Liver (tissue), 9 donors: ENCODE measurements around the gene SHC3. TPM values are rescaled to one million over a fixed set of nuclear protein-coding genes. Genes with fewer than 3 reads are reported as not detected.

Experiments used
- DNase-seq: peaks from one replicate; pipeline ENCODE4 v3.0.0-alpha.2; 2017; ENCODE audit warnings: low spot score
- H3K27ac ChIP-seq, 2 donors: one replicate each; pipeline ENCODE4 v1.7.0; 2013; ENCODE audit warnings: inconsistent platforms in 2 of 2, low read length in 2 of 2, control low read depth in 1 of 2, low read depth in 1 of 2, mild to moderate bottlenecking in 1 of 2
- H3K27me3 ChIP-seq, 4 donors: one replicate each; pipeline versions ENCODE4 v1.6.1 to v1.7.0; 2013; ENCODE audit warnings: low read length in 3 of 4, inconsistent platforms in 1 of 4, mild to moderate bottlenecking in 1 of 4, moderate library complexity in 1 of 4; ENCODE audit not compliant: control insufficient read depth in 4 of 4, insufficient read depth in 4 of 4
- H3K36me3 ChIP-seq, 4 donors: one replicate each; pipeline versions ENCODE4 v1.6.1 to v1.7.0; 2013; ENCODE audit warnings: low read length in 3 of 4, mild to moderate bottlenecking in 3 of 4, low read depth in 1 of 4, moderate library complexity in 1 of 4; ENCODE audit not compliant: control insufficient read depth in 4 of 4, insufficient read depth in 3 of 4
- H3K4me1 ChIP-seq, 4 donors: one replicate each; pipeline versions ENCODE4 v1.6.1 to v1.7.0; 2013; ENCODE audit warnings: low read length in 3 of 4, mild to moderate bottlenecking in 3 of 4, moderate library complexity in 1 of 4; ENCODE audit not compliant: control insufficient read depth in 4 of 4, insufficient read depth in 4 of 4
- H3K4me3 ChIP-seq, 3 donors: one replicate each; pipeline versions ENCODE4 v1.6.1 to v1.7.0; 2013; ENCODE audit warnings: low read length in 3 of 3, control low read depth in 1 of 3, low read depth in 1 of 3, mild to moderate bottlenecking in 1 of 3
- H3K9ac ChIP-seq, 2 donors: one replicate each; pipeline ENCODE4 v1.7.0; 2013; ENCODE audit warnings: low read length in 2 of 2, mild to moderate bottlenecking in 2 of 2, moderate library complexity in 2 of 2, control low read depth in 1 of 2, low read depth in 1 of 2
- H3K9me3 ChIP-seq, 4 donors: one replicate each; pipeline versions ENCODE4 v1.6.1 to v1.7.0; 2013; ENCODE audit warnings: low read length in 3 of 4; ENCODE audit not compliant: control insufficient read depth in 4 of 4
- ATF3 ChIP-seq: IDR thresholded peaks from 2 replicates; pipeline ENCODE4 v1.6.1; 2016; ENCODE audit warnings: antibody characterized with exemption
- EGR1 ChIP-seq, 2 donors: IDR thresholded peaks; 2 replicates each; pipeline ENCODE4 v1.6.1; 2016 to 2018; ENCODE audit warnings: antibody characterized with exemption in 2 of 2, low read depth in 2 of 2
- FOXA1 ChIP-seq: IDR thresholded peaks from 2 replicates; pipeline ENCODE4 v1.6.1; 2016; ENCODE audit warnings: antibody characterized with exemption
- FOXA2 ChIP-seq: IDR thresholded peaks from 2 replicates; pipeline ENCODE4 v1.6.1; 2016; ENCODE audit warnings: antibody characterized with exemption
- HNF4G ChIP-seq: IDR thresholded peaks from 2 replicates; pipeline ENCODE4 v1.6.1; 2016; ENCODE audit warnings: antibody characterized with exemption
- JUND ChIP-seq, 2 donors: IDR thresholded peaks; 2 replicates each; pipeline ENCODE4 v1.6.1; 2016; ENCODE audit warnings: antibody characterized with exemption in 2 of 2
- MAX ChIP-seq: IDR thresholded peaks from 2 replicates; pipeline ENCODE4 v1.6.1; 2016; ENCODE audit warnings: antibody characterized with exemption
- NR2F2 ChIP-seq: IDR thresholded peaks from 2 replicates; pipeline ENCODE4 v1.6.1; 2016; ENCODE audit warnings: antibody characterized with exemption
- RXRA ChIP-seq, 2 donors: IDR thresholded peaks; 2 replicates each; pipeline ENCODE4 v1.6.1; 2017 to 2018; ENCODE audit warnings: antibody characterized with exemption in 2 of 2, mild to moderate bottlenecking in 1 of 2
- TAF1 ChIP-seq: conservative IDR thresholded peaks from 2 replicates; pipeline ENCODE4 v1.6.1; 2016; ENCODE audit warnings: antibody characterized with exemption, mild to moderate bottlenecking
- YY1 ChIP-seq: IDR thresholded peaks from 2 replicates; pipeline ENCODE4 v1.6.1; 2016; ENCODE audit warnings: antibody characterized with exemption, mild to moderate bottlenecking
- WGBS: extraction: QIAGEN DNeasy Blood & Tissue Kit; methylation state at CpG from one replicate; pipeline ENCODE4 v1.1.7; 2013; 5-methylcytosine and 5-hydroxymethylcytosine counted together
- polyA plus RNA-seq, 2 donors: library from polyadenylated mRNA; stranded (reverse) in 1 of 2; unstranded in 1 of 2; fragments of 200-250 nt in 1 of 2; fragments of >200 nt in 1 of 2; fragmentation: Nextera tagmentation in 1 of 2; extraction: Ambion mirVana in 1 of 2; gene quantifications; one replicate each; pipeline versions ENCODE4 v1.2.1 to v1.2.3, GENCODE V29; 2013 to 2015
- total RNA-seq, 2 donors: library from RNA; depleted of rRNA; stranded (reverse); fragments of >200 nt; gene quantifications; one replicate each; pipeline ENCODE4 v1.2.3, GENCODE V29; 2014
- TF ChIP-seq, protein P1 (sequence below): IDR thresholded peaks from 2 replicates; pipeline ENCODE4 v1.6.1; 2016; ENCODE audit warnings: antibody characterized with exemption, mild to moderate bottlenecking
- donor health status: healthy.
- donor health status: healthy.
- donor health status: healthy.
- donor health status: healthy.
- donor health status: healthy.

The SHC3 gene
- total and polyA plus RNA-seq, 4 donors = 0.03 to 0.08 (median 0.04) TPM

- H3K4me3 ChIP-seq = no peak overlapping the region
- no peaks in the 10 kb centered on the region for H3K36me3 ChIP-seq
- no peak for DNase-seq
- TF ChIP-seq FOXA1 (no peak), YY1 (no peak), EGR1 (IDR thresholded peaks at IDR 0.05; ENCODE audit: low read depth in 2 of 2) (no peak), NR2F2 (no peak), JUND (IDR thresholded peaks at IDR 0.05) (no peak), FOXA2 (no peak)
- 83% methylated on average over 5 of the region's 5 CpGs for WGBS
- H3K9ac ChIP-seq = no peak overlapping the region
- H3K4me1 ChIP-seq = peaks cover 0 to 1% (median 0%) of the 10 kb centered on the region in 4 donors
- H3K9me3 ChIP-seq = peaks cover 2 to 5% (median 4%) of the 10 kb centered on the region in 4 donors
- no peak overlapping the region for H3K27ac ChIP-seq
- H3K27me3 ChIP-seq = no peaks in the 10 kb centered on the region
Observed at GRCh38 chr9:88976890-88977257, 201.7 kb downstream of the SHC3 start.

DNA sequence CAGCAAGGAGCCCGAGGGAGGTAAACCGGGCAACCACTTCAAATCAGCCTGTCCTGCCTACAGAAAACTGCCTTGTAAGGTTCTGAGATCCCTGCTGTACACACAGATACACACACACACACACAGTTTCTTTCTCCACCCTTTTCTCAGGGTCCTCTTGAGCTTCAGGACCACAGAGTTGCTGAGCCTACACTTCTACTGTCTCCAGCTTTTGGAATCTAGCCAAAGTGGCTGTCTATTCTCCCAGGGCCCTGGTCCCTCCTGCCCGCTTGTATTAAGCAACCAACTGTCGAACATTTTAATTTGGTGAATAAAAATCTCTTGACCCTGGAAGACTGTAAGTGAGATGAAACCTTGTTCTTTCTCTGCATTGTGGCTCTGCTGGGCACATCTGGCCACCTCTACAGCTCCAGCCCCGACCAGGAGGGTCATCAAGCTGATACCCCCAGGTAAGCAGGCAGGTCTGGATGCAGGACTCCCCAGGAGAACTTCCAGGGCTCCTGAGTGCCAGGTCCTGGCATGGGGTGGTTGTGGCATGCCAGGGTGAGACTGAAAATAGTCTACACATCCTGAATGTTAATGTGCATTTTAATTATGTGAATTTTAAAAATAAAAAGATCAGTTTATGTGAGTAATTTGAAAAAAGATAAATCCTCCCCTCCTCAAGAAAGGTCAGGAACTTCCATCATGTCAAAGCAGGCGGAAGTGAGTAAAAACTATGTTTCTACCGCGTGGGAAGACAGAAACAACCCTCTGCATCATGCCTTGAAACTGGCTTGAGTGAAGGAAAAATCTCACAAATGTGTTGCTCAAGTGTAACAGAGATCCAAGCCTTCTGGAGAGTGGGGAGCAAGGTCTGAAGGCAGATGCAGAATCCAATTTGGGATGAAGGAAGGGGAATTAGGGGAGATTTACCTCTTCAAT is 202.4 kb downstream of the SHC3 start:
- peaks cover 0 to 1% (median 0%) of the 10 kb centered on the region in 4 donors for H3K4me1 ChIP-seq
- H3K9ac ChIP-seq = no peak overlapping the region
- peaks cover 0 to 5% (median 4%) of the 10 kb centered on the region in 4 donors for H3K9me3 ChIP-seq
- no peak for DNase-seq
- TF ChIP-seq MAX = no peak
- no peak for TF ChIP-seq FOXA2
- TF ChIP-seq, protein P1, sequence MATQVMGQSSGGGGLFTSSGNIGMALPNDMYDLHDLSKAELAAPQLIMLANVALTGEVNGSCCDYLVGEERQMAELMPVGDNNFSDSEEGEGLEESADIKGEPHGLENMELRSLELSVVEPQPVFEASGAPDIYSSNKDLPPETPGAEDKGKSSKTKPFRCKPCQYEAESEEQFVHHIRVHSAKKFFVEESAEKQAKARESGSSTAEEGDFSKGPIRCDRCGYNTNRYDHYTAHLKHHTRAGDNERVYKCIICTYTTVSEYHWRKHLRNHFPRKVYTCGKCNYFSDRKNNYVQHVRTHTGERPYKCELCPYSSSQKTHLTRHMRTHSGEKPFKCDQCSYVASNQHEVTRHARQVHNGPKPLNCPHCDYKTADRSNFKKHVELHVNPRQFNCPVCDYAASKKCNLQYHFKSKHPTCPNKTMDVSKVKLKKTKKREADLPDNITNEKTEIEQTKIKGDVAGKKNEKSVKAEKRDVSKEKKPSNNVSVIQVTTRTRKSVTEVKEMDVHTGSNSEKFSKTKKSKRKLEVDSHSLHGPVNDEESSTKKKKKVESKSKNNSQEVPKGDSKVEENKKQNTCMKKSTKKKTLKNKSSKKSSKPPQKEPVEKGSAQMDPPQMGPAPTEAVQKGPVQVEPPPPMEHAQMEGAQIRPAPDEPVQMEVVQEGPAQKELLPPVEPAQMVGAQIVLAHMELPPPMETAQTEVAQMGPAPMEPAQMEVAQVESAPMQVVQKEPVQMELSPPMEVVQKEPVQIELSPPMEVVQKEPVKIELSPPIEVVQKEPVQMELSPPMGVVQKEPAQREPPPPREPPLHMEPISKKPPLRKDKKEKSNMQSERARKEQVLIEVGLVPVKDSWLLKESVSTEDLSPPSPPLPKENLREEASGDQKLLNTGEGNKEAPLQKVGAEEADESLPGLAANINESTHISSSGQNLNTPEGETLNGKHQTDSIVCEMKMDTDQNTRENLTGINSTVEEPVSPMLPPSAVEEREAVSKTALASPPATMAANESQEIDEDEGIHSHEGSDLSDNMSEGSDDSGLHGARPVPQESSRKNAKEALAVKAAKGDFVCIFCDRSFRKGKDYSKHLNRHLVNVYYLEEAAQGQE = no peak
- TF ChIP-seq EGR1 (IDR thresholded peaks at IDR 0.05; ENCODE audit: low read depth in 2 of 2) = no peak
- TF ChIP-seq ATF3 = no peak
- TF ChIP-seq TAF1 = no peak
- no peak for TF ChIP-seq HNF4G
- no peak for TF ChIP-seq NR2F2
- no peak for TF ChIP-seq JUND (IDR thresholded peaks at IDR 0.05)
- H3K27me3 ChIP-seq = no peaks in the 10 kb centered on the region
- H3K36me3 ChIP-seq = no peaks in the 10 kb centered on the region
- 74% methylated on average over 8 of the region's 8 CpGs for WGBS
- no peak overlapping the region for H3K4me3 ChIP-seq
- no peak overlapping the region for H3K27ac ChIP-seq

GRCh38 chr9:88974641-88975040 is 204.0 kb downstream of the SHC3 start:
- Histone ChIP-seq H3K27me3 (no peaks in the 10 kb centered on the region), H3K9me3 (peaks cover 0 to 5% (median 4%) of the 10 kb centered on the region in 4 donors), H3K36me3 (no peaks in the 10 kb centered on the region), H3K27ac (no peak overlapping the region), H3K4me1 (peaks cover 0 to 1% (median 0%) of the 10 kb centered on the region in 4 donors), H3K4me3 (no peak overlapping the region), H3K9ac (no peak overlapping the region)
- 87% methylated on average over 7 of the region's 7 CpGs for WGBS
- no peak for DNase-seq
- no peak for TF ChIP-seq MAX
- no peak for TF ChIP-seq EGR1 (IDR thresholded peaks at IDR 0.05; ENCODE audit: low read depth in 2 of 2)
- no peak for TF ChIP-seq RXRA (IDR thresholded peaks at IDR 0.05)
- TF ChIP-seq JUND (IDR thresholded peaks at IDR 0.05) = no peak
- no peak for TF ChIP-seq TAF1
